Non-pigmented ciliary epithelial cell (primary cell): ENCODE results near the gene NR3C2.

Experiments
- DNase-seq: peaks from one replicate; pipeline ENCODE4 v3.0.0-alpha.2; 2010; ENCODE audit warnings: low read depth

NR3C2 gene

DNA sequence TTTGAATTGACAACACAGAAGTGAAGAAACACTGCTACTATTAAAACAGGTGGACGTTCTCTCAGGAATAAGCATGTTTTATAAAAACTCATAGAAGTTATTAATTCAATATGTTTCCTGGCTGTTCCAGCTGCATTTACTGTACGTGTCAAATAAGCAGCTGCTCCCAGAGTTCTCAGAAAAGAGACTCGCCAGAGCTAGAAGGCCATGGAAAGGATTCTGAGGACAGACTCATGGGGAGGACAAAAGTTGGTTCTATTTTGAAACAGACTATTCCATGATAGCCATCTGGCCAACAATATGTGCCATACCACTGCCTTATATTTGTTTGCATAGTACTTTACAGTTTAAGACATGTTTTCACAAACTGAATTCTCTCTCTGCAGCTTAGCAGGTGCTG, 136.5 kb downstream of the NR3C2 start:
- no peak for DNase-seq

DNA sequence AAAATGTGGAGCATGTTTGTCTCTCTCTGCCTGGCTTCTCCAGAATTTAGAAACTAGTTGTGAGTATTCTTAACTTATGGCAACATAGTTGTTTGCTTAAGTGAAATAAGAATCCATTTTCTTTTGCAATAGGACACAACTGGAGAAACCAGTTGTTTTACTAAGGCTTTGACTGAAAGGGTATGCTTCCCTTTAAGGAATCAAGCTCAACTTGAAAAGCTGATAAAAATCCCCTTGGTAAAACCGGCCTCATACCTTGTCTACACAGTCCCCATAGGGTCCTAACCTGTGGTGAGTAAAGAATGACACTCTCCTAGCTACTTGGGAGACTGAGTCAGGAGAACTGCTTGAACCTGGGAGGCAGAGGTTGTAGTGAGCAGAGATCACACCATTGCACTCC, 139.8 kb downstream of the NR3C2 start:
- no peak for DNase-seq

DNA sequence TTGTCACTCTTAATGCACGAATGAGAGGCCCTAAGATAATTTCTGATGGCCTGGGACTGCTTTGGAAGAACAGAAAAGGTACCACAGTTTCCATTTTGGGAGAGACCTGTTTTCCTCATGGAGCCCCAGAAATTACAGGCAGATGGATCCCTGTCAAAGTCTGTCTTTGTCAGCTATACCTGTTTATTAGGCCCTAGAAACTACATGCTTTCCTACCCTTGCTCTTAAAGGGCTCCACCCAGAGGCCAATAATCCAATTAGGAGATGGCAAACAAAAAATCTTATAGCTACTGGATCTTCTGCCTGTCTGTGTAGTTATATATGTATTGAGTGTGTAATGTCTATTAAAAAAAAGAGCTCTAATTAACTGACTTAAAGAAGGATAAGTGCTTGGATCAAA, 141.3 kb downstream of the NR3C2 start:
- no peak for DNase-seq

DNA sequence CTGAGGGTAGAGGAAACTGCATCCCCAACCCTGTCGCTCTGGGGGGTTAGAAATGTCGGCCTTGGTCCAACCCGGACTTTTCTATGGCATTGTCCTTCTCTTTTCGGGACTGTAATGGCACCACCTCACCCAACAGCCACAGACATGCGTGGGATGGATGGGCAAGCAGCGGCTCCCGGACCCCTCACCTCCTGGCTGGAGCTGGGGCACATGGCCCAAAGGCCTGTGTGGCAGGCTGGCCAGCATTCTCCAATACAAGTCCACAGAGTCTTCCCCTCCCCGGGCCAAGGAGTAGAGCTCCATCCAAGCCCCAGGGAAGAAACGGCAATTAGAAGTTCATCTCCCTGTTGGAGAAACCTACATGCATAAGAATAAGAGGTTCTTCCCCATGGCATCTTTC, 142.9 kb downstream of the NR3C2 start:
- DNase-seq: no peak

DNA sequence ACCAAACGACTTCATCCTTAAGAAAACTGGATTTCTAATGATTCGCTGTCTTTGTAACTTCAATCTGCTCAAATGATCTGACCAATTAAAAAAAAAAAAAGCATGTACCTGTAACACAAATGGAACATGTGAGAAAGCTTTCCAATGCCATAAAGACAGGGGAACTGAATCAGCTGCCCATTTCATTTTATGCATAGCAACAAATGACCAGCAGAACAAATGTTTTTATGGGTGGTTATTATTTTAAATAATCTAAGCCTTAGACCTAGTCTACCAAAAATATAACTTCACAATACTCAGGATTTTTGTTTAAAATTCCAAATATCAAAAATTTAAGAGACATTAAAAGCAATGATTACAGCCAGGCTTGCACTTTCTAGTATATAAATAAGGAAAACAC, 145.7 kb downstream of the NR3C2 start:
- no peak for DNase-seq

DNA sequence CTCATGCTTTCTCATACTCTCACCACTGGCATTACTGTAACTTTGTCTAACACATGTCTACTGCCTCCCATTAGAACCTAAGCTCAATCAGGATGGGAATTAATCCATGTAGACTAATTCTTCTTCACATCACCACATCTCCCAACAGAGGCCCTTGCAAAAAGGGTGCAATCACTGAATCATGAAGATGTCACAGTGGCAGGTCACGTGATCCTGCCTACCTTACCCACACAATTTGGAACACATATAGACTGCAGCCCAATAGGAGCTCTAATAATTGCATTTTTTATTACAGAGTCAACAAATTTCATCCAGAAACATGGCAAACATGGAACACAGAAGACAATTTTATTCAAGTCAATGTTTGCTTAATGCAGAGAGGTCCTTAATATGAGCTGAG, 146.6 kb downstream of the NR3C2 start:
- no peak for DNase-seq

DNA sequence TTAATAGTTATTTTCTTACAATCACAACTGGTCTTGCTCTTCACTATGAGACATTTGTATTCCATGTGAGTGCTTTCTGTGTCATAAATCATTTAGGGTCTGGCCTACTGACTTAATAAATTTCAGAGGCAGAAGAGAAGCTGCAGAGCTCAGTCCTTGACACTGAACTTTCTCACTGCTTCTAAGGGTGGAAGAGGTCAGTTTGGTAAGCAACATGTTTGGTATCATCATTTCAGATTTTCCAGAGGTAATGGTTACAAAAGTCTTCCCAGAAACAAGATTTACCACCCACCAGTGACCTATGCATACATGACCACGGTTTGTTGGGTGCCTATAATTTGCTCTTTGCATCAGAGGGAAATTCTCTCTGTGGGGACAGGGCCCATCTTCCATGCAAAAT, 148.6 kb downstream of the NR3C2 start:
- DNase-seq: no peak

DNA sequence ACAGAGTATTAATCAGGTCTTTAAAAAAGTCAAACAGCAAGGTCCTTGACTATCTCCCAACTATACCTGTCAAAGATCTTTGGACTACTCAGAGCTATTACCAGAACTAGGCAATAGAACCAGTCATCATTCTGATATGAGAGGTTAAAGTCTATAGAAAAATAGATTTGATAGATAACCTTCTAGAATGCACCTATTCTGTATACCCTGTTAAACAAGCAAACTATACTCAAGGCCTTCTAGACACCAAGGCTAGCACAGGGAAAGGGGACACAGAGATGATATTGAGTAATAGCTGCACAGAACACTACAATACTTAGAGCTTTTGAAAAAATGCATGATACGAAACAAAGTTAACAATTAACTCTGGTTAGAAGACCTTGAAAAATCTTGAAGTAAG, 149.5 kb downstream of the NR3C2 start:
- no peak for DNase-seq

DNA sequence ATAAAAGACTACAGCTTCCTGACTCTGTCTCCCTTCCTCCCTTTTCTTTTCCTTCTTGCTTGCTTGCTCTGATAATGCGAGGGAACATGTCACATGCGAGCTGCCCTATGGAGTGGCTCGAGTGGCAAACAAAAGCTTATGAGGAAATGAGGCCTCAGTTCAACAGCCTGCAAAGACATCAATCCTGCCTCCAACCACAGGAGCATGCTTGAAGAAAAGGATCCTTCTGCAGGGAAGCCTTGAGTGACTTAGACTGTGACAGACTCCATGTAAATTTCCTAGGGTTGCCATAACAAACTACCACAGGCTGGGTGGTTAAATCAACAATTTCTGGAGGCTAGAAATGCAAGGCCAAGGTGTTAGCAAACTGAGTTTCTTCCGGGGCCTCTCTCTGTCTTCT, 152.5 kb downstream of the NR3C2 start:
- no peak for DNase-seq

DNA sequence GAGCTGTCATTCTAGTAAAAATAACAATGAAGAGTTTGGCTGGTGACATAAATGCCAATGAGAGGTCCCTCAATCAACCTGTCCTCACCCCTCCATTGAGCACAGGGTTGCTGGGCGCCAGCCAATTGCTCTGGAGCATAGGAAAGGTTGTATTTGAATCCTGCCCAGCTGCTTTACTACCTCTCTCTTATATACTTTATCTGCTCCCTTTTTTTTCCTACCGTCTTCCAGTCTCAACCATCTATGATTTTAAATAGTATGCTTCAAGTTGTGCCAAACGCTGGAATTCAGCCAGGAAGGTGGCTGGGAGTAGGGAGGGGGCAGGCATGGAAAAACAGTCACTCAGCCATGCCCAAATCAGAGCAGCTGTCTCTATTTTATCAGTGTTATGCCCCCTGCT, 153.8 kb downstream of the NR3C2 start:
- DNase-seq: no peak

DNA sequence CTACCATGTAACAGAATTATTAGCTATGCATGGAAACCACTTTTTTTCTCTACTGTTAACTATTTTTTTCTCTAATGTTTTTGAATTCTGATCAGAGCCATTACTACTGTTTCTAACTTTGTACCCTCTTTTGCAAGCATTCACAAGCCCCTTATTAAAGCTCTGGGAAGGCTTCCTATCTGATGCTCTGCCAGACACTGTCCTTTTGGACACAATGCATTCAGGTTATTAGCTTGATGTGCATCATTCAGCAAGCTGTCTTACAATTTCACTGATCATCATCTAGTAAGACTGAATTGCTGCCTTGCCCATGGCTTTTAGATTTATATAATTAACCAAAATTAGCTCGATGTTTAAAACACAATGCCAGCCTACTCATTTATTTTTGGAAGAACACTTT, 155.1 kb downstream of the NR3C2 start:
- no peak for DNase-seq

DNA sequence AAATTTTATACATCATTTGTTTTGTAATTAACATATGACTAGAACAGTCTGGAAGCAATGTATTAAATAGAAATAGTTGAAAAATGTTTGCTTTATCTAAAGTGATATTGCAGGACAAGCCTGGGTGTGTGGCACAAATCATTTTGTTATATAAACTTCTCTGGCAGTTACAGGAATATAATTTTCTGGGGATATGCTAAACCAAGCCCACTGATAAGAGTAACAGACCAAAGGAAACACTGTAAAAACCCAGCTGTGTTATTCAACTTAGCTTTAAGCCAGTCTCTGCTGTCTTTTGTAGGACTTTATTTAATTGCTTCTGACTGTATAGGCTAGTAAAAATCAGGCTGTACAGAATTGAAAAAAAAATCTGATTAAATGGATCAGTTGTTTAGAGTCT, 156.2 kb downstream of the NR3C2 start:
- DNase-seq: no peak

DNA sequence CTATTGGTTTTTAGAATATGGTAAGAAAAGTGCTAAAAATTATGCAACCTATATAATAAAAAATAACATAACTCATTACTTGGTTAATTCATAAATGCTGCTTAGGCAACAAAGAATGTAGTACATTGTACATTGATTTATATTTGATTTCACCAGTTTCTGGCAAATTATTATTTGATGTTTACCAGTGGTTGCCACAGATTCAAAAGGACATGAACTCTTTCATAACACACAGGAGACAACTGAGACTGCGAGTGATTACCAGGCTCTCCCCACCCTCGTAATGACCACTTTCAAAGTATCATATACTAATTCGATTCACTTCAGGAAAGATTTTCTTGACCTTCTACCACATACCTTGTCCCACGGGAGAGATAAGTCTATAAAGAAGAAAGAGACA, 158.5 kb downstream of the NR3C2 start:
- DNase-seq: no peak

DNA sequence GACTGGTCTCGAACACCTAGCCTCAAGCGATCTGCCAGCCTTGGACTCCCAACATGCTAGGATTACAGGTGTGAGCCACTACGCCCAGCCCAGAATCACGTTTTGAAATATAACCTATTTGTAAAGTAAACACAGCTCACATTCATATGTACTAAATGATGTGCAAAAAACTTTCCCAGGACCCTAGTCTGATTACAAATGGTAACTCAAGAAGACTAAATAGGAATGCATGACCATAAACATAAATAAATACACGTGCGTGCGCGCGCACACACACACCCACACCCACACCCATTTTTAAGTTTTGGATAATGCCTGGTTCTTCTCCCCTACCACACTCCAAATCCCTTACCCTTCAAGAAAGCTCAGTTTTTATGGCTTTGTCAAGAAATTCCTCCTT, 163.9 kb downstream of the NR3C2 start:
- no peak for DNase-seq

DNA sequence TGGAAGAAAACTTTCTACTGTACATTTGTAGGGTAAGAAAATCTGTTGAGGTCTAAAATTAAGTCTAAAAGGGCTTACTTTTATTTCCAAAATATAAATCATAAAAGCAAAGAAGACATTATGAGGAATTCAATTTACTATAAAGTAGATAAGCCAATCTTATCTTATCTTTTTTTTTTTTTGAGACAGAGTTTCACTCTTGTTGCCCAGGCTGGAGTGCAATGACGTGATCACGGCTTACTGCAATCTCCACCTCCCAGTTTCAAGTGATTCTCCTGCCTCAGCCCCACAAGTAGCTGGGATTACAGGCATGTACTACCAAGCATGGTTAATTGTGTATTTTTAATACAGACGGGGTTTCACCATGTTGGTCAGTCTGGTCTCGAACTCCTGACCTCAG, 166.9 kb downstream of the NR3C2 start:
- DNase-seq: no peak

DNA sequence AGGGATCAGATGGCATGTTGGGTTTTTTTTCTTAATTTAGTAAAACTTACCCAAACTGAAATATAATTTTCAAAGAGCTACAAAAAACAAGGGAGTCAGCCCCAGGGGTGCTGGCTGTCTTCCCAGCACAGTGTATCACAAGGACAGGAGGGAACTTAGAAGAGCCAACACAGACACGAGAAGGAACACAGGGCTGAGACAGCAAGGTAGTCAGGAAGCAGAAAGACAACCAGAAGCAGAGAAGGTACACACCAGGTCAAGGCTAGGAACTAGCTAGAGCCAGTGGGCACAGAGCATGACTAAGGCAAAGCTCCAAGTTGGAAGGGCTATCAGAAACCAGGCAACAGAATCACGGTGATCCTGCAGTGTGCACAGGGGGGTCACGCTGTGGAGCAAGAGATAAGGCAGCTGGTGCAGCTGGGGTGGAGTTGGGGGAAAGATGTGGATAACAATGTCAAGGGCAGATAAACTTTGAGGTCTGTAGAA, 168.7 kb downstream of the NR3C2 start:
- no peak for DNase-seq

DNA sequence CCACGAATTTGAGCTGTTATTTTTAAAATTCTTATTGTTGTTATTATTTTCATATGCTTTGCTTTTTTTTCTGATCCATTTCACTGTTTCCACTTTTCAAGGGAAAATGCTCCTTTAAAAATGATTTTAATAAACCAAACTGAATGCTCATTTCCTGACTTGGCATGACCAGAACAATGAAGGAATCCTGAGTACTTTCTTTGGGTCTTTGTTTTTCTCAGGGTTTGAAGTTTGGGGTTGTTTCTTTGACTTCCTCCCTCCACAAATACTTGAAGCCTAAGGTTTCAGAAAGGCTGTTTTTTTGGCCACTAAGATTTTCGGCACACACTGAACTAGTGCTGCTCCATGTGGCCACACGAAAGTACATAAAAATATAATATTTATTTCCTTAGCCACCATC, 171.0 kb downstream of the NR3C2 start:
- no peak for DNase-seq

DNA sequence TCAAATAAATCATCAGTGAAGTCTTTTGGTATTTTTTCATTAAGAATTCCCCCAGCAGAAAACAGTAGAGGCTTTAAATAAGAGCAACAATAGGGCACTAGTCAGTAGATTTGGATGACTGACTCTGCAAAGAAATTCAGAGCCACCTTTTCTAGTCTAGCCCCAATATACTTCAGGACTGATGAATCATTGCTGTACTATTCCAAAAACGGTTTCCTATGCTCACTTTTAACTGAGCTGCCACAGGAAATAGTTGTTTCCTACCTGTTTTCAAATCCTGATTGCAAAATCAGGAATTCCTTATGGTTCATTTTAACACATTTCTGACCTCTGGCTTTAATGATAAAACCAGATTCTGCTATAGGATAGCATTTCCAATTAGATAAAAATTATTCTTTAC, 171.6 kb downstream of the NR3C2 start:
- no peak for DNase-seq

DNA sequence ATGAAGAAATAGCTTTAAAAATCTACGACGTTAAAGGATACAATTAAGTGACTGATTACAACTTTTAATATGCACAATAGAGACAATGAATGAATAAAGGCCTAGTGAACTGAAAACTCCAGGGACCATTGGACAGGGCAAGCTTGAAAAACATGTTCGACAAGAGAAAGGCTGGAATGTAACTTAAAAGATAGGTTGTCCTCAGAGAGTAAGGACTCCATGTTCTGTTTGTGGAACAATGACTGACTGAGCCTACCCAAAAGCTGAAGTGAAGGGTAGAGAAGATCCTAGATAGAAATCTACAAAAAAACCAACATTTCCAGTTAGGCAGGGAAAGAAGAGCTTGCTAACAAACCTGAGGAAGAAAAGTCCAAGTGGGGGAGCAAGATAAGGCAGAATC, 173.4 kb downstream of the NR3C2 start:
- DNase-seq: no peak

DNA sequence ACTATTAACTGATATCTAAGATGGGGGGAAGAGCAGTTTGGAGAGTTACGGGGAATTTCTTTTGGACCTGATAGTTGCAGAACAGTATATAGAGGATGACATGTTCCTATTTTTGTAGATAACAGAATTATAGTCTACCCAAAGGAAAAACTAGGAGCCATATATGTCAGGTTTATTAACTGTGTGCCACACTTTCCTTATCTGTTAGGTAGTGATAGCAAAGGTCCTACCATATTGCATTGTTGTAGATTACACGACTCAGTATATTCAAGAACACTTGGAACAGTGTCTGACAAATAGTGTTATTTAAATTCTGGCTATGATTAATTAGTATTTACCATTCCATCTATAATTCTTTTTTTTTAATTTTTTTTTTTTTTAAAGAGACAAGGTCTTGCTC, 175.3 kb downstream of the NR3C2 start:
- DNase-seq: no peak

DNA sequence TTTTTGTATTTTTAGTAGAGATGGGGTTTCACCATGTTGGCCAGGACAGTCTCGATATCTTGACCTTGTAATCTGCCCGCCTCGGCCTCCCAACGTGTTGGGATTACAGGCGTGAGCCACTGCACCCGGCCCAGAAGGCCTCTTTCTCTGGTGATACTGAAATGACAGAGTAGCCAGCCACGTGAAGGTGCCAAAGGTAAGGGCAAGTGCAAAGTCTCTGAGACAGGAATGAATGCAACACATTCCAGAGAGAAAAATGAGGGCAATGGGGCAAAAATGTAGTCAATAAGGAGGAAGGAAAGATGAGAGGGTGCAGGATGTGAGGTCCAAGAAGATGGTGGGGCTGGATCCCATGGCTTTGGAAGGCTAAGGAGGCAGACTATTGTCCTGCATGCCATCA, 176.0 kb downstream of the NR3C2 start:
- DNase-seq: no peak

DNA sequence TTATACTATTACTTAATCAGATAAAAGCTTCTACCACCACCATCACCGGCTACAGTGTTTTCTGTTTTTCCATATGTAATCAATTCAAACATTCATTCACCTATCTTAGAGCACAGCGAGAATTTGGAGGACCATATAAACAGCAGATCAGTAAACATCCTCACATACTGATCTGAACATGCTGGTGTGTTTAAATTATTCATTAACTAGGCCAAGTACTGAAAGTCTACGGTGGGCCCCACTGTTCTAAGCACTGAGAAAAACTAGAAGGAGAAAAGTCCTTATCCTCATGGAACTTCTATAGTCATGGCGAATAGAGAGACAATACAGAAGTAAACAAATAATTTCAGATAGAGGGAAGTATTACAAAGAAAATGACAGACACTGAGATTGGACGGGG, 176.6 kb downstream of the NR3C2 start:
- no peak for DNase-seq

DNA sequence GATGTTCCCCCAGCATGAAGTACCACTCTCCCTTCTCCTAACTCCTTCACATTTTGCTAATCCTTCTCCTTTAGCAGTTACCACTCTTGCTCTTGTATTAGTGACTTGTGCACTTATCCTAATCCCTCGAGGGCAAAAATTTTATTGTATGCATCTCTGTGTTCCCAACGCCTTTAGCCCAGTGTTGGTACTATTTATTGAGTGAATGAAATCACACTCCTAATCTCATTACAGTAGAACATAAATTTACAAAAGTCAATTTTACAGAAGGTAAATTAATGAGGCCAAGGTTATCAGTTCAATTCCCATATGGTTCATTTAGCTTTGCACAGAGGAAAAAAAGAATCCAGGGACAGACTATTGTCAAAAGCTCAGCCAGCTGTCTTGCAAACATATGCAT, 178.4 kb downstream of the NR3C2 start:
- DNase-seq: no peak

DNA sequence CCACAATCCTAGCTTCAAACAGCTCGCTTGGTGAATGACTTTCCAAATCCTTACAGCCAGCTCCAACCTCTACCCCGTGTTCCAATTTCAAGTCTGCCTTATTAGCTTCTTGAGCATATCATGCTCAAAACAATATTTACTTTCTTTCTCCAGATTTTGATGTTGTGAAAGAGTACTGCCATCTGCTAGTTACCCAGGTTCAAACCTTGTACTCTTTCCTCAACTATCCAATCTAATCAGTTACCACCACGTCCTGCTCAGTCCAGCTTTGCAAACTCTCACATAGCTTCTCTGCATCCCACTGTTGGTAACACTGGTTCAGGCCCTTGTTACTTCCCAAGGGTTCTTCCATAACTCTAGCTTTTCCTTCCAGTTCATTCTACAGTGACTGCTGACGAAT, 179.1 kb downstream of the NR3C2 start:
- DNase-seq: no peak

DNA sequence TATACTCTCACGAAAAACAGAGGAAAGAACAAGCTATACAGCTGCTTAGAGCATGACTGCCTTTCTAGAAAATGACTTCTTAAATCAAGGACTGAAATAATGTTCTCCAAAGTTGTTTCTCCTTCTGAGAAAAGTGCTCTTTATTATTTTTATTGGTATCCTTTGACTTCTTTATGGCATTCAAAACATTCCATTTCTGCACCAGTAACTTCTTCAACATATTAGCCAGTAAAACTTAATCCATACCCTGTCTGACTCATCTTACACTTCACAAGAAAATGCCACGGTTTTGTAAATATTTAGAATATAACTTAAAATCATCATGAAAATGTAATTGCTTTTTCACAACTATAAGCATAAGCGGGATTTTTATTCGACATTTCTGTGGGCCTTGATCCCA, 180.4 kb downstream of the NR3C2 start:
- DNase-seq: peak; percentile 20
